Ascending aorta (tissue), 2 donors: ENCODE data around the gene CELF1. TPM values are rescaled to one million over a fixed set of nuclear protein-coding genes. Genes with fewer than 3 reads are reported as not detected.

Source experiments
- DNase-seq, 2 donors: peaks; one replicate each; pipeline ENCODE4 v3.0.0-alpha.2; 2019; ENCODE audit warnings: low spot score in 2 of 2
- H3K27ac ChIP-seq, 2 donors: fragments of 200-600 bp; sonication (generic); one replicate each; pipeline ENCODE4 v1.5.1; 2016 to 2017; ENCODE audit warnings: mild to moderate bottlenecking in 1 of 2
- H3K27me3 ChIP-seq: fragments of 200-600 bp; sonication (generic); one replicate; pipeline ENCODE4 v1.5.1; 2017
- H3K36me3 ChIP-seq, 2 donors: fragments of 200-600 bp; sonication (generic); one replicate each; pipeline ENCODE4 v1.5.1; 2016
- H3K4me1 ChIP-seq, 2 donors: fragments of 200-600 bp; sonication (generic); one replicate each; pipeline ENCODE4 v1.5.1; 2016 to 2017; ENCODE audit warnings: mild to moderate bottlenecking in 1 of 2
- H3K4me3 ChIP-seq, 2 donors: fragments of 200-600 bp; sonication (generic); one replicate each; pipeline ENCODE4 v1.5.1; 2016 to 2017; ENCODE audit warnings: mild to moderate bottlenecking in 1 of 2
- H3K9me3 ChIP-seq, 2 donors: fragments of 200-600 bp; sonication (generic); one replicate each; pipeline ENCODE4 v1.5.1; 2016
- intact Hi-C: fragments of 100-400 bp; cut with DNase I; formaldehyde crosslinking; loops from one replicate; pipeline ENCODE4 v1.15.1; 2023
- total RNA-seq: library from RNA; depleted of rRNA; stranded (reverse); fragments of >200 nt; gene quantifications from one replicate; pipeline ENCODE4 v1.1.0, GENCODE V29; 2016
- TF ChIP-seq, protein P1 (sequence below), 3 experiments: fragments of 200-600 bp in 2 of 3; fragments of 450-650 bp in 1 of 3; sonication (generic) in 2 of 3; IDR thresholded peaks; one replicate each; pipeline ENCODE4 v1.5.1; 2016 to 2019; ENCODE audit warnings: antibody characterized with exemption in 3 of 3, mild to moderate bottlenecking in 1 of 3, moderate library complexity in 1 of 3

CELF1 gene
- total RNA-seq, 1 donor from 2014 or later: 68.9 TPM

GRCh38 chr11:47483457-47483856 lies 69.5 kb downstream of the CELF1 start:
- Histone ChIP-seq H3K27me3 (no peaks in the 10 kb centered on the region), H3K36me3 (peaks cover 80 to 89% of the 10 kb centered on the region in 2 donors), H3K9me3 (no peaks in the 10 kb centered on the region), H3K4me3 (no peak overlapping the region), H3K4me1 (no peaks in the 10 kb centered on the region), H3K27ac (no peak overlapping the region)
- TF ChIP-seq, protein P1, sequence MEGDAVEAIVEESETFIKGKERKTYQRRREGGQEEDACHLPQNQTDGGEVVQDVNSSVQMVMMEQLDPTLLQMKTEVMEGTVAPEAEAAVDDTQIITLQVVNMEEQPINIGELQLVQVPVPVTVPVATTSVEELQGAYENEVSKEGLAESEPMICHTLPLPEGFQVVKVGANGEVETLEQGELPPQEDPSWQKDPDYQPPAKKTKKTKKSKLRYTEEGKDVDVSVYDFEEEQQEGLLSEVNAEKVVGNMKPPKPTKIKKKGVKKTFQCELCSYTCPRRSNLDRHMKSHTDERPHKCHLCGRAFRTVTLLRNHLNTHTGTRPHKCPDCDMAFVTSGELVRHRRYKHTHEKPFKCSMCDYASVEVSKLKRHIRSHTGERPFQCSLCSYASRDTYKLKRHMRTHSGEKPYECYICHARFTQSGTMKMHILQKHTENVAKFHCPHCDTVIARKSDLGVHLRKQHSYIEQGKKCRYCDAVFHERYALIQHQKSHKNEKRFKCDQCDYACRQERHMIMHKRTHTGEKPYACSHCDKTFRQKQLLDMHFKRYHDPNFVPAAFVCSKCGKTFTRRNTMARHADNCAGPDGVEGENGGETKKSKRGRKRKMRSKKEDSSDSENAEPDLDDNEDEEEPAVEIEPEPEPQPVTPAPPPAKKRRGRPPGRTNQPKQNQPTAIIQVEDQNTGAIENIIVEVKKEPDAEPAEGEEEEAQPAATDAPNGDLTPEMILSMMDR (IDR thresholded peaks at IDR 0.05): no peak
- no peak for DNase-seq
- intact Hi-C loops: no loop called here

GRCh38 chr11:47480762-47481161 lies 72.2 kb downstream of the CELF1 start:
- no peaks in the 10 kb centered on the region for H3K4me1 ChIP-seq
- H3K27ac ChIP-seq: no peak overlapping the region
- DNase-seq: no peak
- no peaks in the 10 kb centered on the region for H3K27me3 ChIP-seq
- peaks cover 84 to 91% of the 10 kb centered on the region in 2 donors for H3K36me3 ChIP-seq
- no peak overlapping the region for H3K4me3 ChIP-seq
- intact Hi-C loops: no loop called here
- TF ChIP-seq, protein P1 (IDR thresholded peaks at IDR 0.05): no peak
- H3K9me3 ChIP-seq: no peaks in the 10 kb centered on the region

DNA sequence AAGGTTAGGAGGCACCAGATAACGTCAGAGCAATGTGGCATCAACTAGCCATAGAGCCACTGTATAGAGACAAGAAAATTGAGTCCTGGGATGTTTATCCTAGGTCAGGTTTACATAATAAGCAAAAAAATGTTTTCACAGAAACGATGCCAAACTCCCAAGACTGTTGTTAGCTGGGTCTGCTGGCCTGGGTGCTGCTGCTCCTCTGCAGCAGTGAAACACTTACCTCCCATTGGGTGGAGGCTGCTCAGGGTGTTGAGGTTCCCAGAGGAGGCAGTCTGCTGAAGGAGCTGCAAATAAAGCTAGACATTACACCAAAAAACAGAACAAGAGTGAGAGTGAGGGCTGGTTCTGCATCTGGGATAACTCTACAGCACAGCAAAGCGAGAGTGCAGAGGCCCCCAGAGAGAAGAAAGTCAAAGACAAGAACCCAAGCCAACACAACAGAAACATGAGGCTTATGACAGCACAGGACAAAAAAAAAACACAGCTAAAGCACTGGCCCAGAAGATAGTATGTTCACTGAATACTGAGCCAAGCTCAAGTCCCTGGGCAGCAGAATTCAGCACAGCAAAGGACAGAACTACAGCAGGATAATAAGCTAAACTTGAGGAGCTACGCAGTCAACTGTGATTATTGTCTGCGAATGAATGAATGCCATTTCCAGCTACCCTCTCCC lies 74.1 kb downstream of the CELF1 start:
- Histone ChIP-seq H3K9me3 (no peaks in the 10 kb centered on the region), H3K36me3 (peaks cover 83 to 92% of the 10 kb centered on the region in 2 donors), H3K27ac (no peak overlapping the region), H3K27me3 (no peaks in the 10 kb centered on the region), H3K4me1 (no peaks in the 10 kb centered on the region), H3K4me3 (no peak overlapping the region)
- intact Hi-C loops: no loop called here
- DNase-seq: no peak
- TF ChIP-seq, protein P1 (IDR thresholded peaks at IDR 0.05): no peak

DNA sequence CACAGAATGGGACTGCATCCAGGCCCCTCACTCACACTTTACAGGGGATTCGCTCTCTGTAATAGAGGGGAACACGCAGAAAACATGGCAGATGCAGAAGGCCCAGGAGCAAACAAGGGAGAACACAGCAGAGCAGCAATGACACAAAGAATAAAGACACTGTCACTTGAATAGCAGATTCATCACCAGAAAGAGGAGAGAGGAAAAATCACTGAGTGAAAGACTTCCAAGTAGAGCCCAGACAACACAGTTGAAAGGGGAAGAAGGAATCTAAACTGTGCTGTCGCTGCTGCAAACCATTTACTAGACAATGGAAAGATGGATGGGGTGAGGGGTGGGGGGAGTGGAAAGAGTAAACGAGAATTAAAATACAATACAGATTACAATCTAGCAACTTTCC lies 75.2 kb downstream of the CELF1 start:
- no peaks in the 10 kb centered on the region for H3K4me1 ChIP-seq
- TF ChIP-seq, protein P1 (IDR thresholded peaks at IDR 0.05): no peak
- H3K36me3 ChIP-seq: peaks cover 82 to 92% of the 10 kb centered on the region in 2 donors
- intact Hi-C loops: no loop called here
- H3K27me3 ChIP-seq: no peaks in the 10 kb centered on the region
- H3K9me3 ChIP-seq: no peaks in the 10 kb centered on the region
- H3K27ac ChIP-seq: no peak overlapping the region
- no peak for DNase-seq
- no peak overlapping the region for H3K4me3 ChIP-seq

- peaks cover 81 to 92% of the 10 kb centered on the region in 2 donors for H3K36me3 ChIP-seq
- no peak overlapping the region for H3K4me3 ChIP-seq
- intact Hi-C loops: no loop called here
- no peaks in the 10 kb centered on the region for H3K27me3 ChIP-seq
- TF ChIP-seq, protein P1 (IDR thresholded peaks at IDR 0.05): no peak
- DNase-seq: no peak
- H3K9me3 ChIP-seq: no peaks in the 10 kb centered on the region
- H3K4me1 ChIP-seq: no peaks in the 10 kb centered on the region
- no peak overlapping the region for H3K27ac ChIP-seq
Observed at GRCh38 chr11:47477323-47477722, 75.6 kb downstream of the CELF1 start.
